OCI-LY3 (cell line): ENCODE data around the gene FZD2.

ENCODE experiments used
- EZH2phosphoT487 ChIP-seq: fragments of 200-600 bp; shearing (Covaris generic); IDR thresholded peaks from 2 replicates; pipeline ENCODE4 v1.6.1; 2018; ENCODE audit warnings: antibody characterized with exemption, mixed run types, low read depth
- TF ChIP-seq, protein P1 (sequence below): fragments of 200-600, 300-600 bp; sonication (generic); IDR thresholded peaks from 2 replicates; pipeline ENCODE4 v1.5.1; 2014; ENCODE audit warnings: antibody characterized with exemption, low read length, low read depth

- TF ChIP-seq, protein P1, sequence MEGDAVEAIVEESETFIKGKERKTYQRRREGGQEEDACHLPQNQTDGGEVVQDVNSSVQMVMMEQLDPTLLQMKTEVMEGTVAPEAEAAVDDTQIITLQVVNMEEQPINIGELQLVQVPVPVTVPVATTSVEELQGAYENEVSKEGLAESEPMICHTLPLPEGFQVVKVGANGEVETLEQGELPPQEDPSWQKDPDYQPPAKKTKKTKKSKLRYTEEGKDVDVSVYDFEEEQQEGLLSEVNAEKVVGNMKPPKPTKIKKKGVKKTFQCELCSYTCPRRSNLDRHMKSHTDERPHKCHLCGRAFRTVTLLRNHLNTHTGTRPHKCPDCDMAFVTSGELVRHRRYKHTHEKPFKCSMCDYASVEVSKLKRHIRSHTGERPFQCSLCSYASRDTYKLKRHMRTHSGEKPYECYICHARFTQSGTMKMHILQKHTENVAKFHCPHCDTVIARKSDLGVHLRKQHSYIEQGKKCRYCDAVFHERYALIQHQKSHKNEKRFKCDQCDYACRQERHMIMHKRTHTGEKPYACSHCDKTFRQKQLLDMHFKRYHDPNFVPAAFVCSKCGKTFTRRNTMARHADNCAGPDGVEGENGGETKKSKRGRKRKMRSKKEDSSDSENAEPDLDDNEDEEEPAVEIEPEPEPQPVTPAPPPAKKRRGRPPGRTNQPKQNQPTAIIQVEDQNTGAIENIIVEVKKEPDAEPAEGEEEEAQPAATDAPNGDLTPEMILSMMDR: peak; percentile 96
- no peak for TF ChIP-seq EZH2phosphoT487
Measured at GRCh38 chr17:44533533-44534246, 23.6 kb upstream of the FZD2 start.
